Endothelial cell (in vitro differentiated cells): ENCODE results near the gene WRNIP1. TPM values are rescaled to one million over a fixed set of nuclear protein-coding genes. Genes with fewer than 3 reads are reported as not detected.

Experiments
- DNase-seq: peaks from one replicate; pipeline ENCODE4 v3.0.0; 2021; ENCODE audit warnings: low spot score
- H3K27ac Mint-ChIP-seq: one replicate; pipeline ENCODE4 v1.8.0; 2021; ENCODE audit warnings: mixed read lengths, inconsistent platforms; ENCODE audit not compliant: unreplicated experiment
- H3K27me3 Mint-ChIP-seq: one replicate; pipeline ENCODE4 v1.8.0; 2021; ENCODE audit warnings: mild to moderate bottlenecking, moderate library complexity, mixed read lengths, inconsistent platforms; ENCODE audit not compliant: unreplicated experiment
- H3K36me3 Mint-ChIP-seq: one replicate; pipeline ENCODE4 v1.8.0; 2021; ENCODE audit warnings: mild to moderate bottlenecking, low read depth, mixed read lengths, inconsistent platforms; ENCODE audit not compliant: unreplicated experiment
- H3K4me1 Mint-ChIP-seq: one replicate; pipeline ENCODE4 v1.8.0; 2021; ENCODE audit warnings: mild to moderate bottlenecking, mixed read lengths, inconsistent platforms; ENCODE audit not compliant: unreplicated experiment
- H3K4me3 Mint-ChIP-seq: one replicate; pipeline ENCODE4 v1.8.0; 2021; ENCODE audit warnings: mild to moderate bottlenecking, mixed read lengths, inconsistent platforms; ENCODE audit not compliant: unreplicated experiment
- H3K9me3 Mint-ChIP-seq: one replicate; pipeline ENCODE4 v1.8.0; 2021; ENCODE audit warnings: mixed read lengths, inconsistent platforms; ENCODE audit not compliant: unreplicated experiment
- total RNA-seq: library from RNA; stranded (reverse); fragmentation: NEBNext Ultra II Directional; extraction: Animal tissue kit (Norgen Biotek cat#: 25700); gene quantifications from one replicate; pipeline ENCODE4 v1.2.1, GENCODE V29; 2021; ENCODE audit not compliant: unreplicated experiment
- TF ChIP-seq, protein P1 (sequence below): fragments of 200-600 bp; sonication (generic); IDR thresholded peaks from one replicate; pipeline ENCODE4 v1.5.0; 2021; ENCODE audit warnings: antibody characterized with exemption; ENCODE audit not compliant: unreplicated experiment

The WRNIP1 gene
- total RNA-seq, 1 donor from 2014 or later = 48.6 TPM

DNA sequence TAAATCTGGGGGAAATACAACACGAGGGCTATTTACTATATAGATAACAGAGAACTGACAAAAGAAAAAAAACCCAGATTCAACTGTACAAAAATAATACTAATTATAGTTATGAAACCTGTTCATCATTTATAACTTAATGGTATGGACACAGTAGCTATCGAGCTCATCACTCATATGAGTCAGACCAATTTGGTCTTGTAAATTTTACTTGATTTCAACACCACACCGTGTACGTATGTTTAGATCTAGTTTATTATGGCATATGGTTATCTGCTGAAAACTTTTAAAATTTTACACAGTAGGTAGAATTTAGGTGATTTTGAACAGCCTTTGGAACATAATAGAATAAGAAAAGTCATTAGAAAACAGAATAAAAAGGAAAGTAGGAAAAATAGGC is 19.9 kb upstream of the WRNIP1 start:
- H3K27me3 Mint-ChIP-seq = peaks cover 3% of the 10 kb centered on the region
- H3K4me3 Mint-ChIP-seq = no peak overlapping the region
- no peaks in the 10 kb centered on the region for H3K9me3 Mint-ChIP-seq
- H3K36me3 Mint-ChIP-seq = no peaks in the 10 kb centered on the region
- no peak overlapping the region for H3K27ac Mint-ChIP-seq
- TF ChIP-seq, protein P1, sequence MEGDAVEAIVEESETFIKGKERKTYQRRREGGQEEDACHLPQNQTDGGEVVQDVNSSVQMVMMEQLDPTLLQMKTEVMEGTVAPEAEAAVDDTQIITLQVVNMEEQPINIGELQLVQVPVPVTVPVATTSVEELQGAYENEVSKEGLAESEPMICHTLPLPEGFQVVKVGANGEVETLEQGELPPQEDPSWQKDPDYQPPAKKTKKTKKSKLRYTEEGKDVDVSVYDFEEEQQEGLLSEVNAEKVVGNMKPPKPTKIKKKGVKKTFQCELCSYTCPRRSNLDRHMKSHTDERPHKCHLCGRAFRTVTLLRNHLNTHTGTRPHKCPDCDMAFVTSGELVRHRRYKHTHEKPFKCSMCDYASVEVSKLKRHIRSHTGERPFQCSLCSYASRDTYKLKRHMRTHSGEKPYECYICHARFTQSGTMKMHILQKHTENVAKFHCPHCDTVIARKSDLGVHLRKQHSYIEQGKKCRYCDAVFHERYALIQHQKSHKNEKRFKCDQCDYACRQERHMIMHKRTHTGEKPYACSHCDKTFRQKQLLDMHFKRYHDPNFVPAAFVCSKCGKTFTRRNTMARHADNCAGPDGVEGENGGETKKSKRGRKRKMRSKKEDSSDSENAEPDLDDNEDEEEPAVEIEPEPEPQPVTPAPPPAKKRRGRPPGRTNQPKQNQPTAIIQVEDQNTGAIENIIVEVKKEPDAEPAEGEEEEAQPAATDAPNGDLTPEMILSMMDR = no peak
- H3K4me1 Mint-ChIP-seq = peaks cover 6% of the 10 kb centered on the region
- no peak for DNase-seq

- DNase-seq = no peak
- H3K36me3 Mint-ChIP-seq = no peaks in the 10 kb centered on the region
- H3K27ac Mint-ChIP-seq = no peak overlapping the region
- H3K4me1 Mint-ChIP-seq = peaks cover 6% of the 10 kb centered on the region
- no peaks in the 10 kb centered on the region for H3K9me3 Mint-ChIP-seq
- H3K27me3 Mint-ChIP-seq = peaks cover 3% of the 10 kb centered on the region
- TF ChIP-seq, protein P1 = no peak
- H3K4me3 Mint-ChIP-seq = no peak overlapping the region
Observed at GRCh38 chr6:2746557-2747061, 18.6 kb upstream of the WRNIP1 start.

DNA sequence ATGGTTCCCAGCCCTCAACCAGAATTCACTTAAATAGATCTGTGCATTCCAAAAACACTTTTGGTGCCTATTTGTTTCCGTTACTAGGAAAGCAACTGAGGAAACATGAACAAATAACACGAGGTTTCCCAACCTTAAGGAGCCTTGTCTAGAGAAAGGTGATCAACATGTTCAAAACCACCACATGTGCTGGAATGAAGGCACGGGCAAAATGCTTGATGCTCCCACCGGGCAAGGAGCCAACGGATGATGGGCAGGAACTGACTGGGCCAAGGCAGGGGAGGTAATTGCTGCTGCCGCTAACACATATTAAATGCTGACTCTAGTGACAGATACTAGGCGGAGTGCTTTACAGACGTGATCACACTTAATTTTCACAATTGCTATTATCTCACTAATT is 17.0 kb upstream of the WRNIP1 start:
- TF ChIP-seq, protein P1 = no peak
- Mint-ChIP-seq H3K4me3 (no peak overlapping the region), H3K36me3 (no peaks in the 10 kb centered on the region), H3K4me1 (peaks cover 6% of the 10 kb centered on the region), H3K27me3 (peaks cover 3% of the 10 kb centered on the region), H3K9me3 (no peaks in the 10 kb centered on the region), H3K27ac (no peak overlapping the region)
- no peak for DNase-seq

DNA sequence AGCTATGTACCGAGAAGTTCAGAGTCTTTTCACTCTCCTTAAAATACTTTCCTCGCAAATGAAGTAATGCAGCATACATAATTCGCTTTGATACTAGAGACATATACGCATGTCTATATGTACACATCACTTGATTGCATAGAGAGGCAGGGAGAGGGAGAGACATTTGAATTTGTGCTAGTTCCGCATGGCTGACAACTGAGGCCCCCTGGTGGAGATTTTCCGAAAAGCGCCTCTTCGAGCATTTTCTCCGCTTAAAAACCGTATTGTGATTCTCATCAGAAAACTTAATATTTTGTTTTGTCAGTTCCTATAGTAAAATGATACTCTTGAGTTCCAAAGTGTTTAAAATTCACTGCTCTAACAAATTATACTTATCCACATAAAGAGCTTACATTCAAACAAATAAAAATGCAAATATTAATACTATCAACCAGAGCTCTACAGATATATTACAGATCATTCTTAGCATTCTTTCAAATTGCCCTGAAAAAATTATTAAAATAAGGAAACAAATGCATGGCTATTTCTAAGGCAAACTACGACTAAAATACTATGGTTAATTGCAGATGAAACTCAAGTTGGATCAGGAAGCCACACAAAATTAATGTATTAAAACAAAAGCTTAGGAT is 15.1 kb upstream of the WRNIP1 start:
- TF ChIP-seq, protein P1 = peak; percentile 96
- no peaks in the 10 kb centered on the region for H3K9me3 Mint-ChIP-seq
- H3K4me3 Mint-ChIP-seq = no peak overlapping the region
- no peaks in the 10 kb centered on the region for H3K36me3 Mint-ChIP-seq
- H3K4me1 Mint-ChIP-seq = no peaks in the 10 kb centered on the region
- peak; percentile 67 for DNase-seq
- H3K27me3 Mint-ChIP-seq = no peaks in the 10 kb centered on the region
- no peak overlapping the region for H3K27ac Mint-ChIP-seq

GRCh38 chr6:2750832-2751231 is 14.4 kb upstream of the WRNIP1 start, which contains the start of gene MYLK4:
Gene MYLK4 (minus strand): TSS chr6:2750922. CDS start chr6:2749294, 1,628 bp downstream.
- no peaks in the 10 kb centered on the region for H3K27me3 Mint-ChIP-seq
- H3K27ac Mint-ChIP-seq = no peak within 1 kb of the TSS
- H3K4me3 Mint-ChIP-seq = no peak within 1 kb of the TSS
- H3K4me1 Mint-ChIP-seq = no peaks in the 10 kb centered on the region
- TF ChIP-seq, protein P1 = no peak
- H3K9me3 Mint-ChIP-seq = no peaks in the 10 kb centered on the region
- no peaks in the 10 kb centered on the region for H3K36me3 Mint-ChIP-seq
- no peak for DNase-seq
